ENCODE results near the gene LSS.
"Not testable (repeated sequence)": the region's sequence is repeated elsewhere in the genome, so short reads cannot be mapped to it uniquely, and the experiment has no call there.

LSS gene

GRCh38 chr21:46245213-46245915 is 16.8 kb upstream of the LSS start:
- no peak for DNase-seq (ENCODE audit: low read depth in 2 of 2)

GRCh38 chr21:46244602-46245001 is 16.0 kb upstream of the LSS start:
- no peak for DNase-seq (ENCODE audit: low read depth in 2 of 2)

- DNase-seq (ENCODE audit: low read depth in 2 of 2), result no peak
Observed at GRCh38 chr21:46243960-46244361, 15.4 kb upstream of the LSS start.

GRCh38 chr21:46243325-46243724 is 14.8 kb upstream of the LSS start:
- no peak for DNase-seq (ENCODE audit: low read depth in 2 of 2)

- DNase-seq (ENCODE audit: low read depth in 2 of 2), result not testable (repeated sequence)
Observed at GRCh38 chr21:46241577-46241976, 13.0 kb upstream of the LSS start.

- DNase-seq (ENCODE audit: low read depth in 2 of 2), result no peak
Observed at GRCh38 chr21:46239817-46240325, 11.3 kb upstream of the LSS start.

- DNase-seq (ENCODE audit: low read depth in 2 of 2), result no peak
Observed at GRCh38 chr21:46237474-46237873, 8.9 kb upstream of the LSS start.

- DNase-seq (ENCODE audit: low read depth in 2 of 2), result no peak
Observed at GRCh38 chr21:46234436-46234950, 5.9 kb upstream of the LSS start.

GRCh38 chr21:46229923-46230260 is 1.3 kb upstream of the LSS start:
- no peak for DNase-seq (ENCODE audit: low read depth in 2 of 2)

- DNase-seq (ENCODE audit: low read depth in 2 of 2), result no peak
Observed at GRCh38 chr21:46229133-46229922, 754 bp upstream of the LSS start.

GRCh38 chr21:46227811-46228344 is 696 bp downstream of the LSS start:
- no peak for DNase-seq (ENCODE audit: low read depth in 2 of 2)

- DNase-seq (ENCODE audit: low read depth in 2 of 2), result no peak
Observed at GRCh38 chr21:46226920-46227599, 1.5 kb downstream of the LSS start.

GRCh38 chr21:46226146-46226545 is 2.4 kb downstream of the LSS start:
- no peak for DNase-seq (ENCODE audit: low read depth in 2 of 2)

- DNase-seq (ENCODE audit: low read depth in 2 of 2), result not testable (repeated sequence)
Observed at GRCh38 chr21:46223661-46224060, 4.9 kb downstream of the LSS start.

- DNase-seq (ENCODE audit: low read depth in 2 of 2), result no peak
Observed at GRCh38 chr21:46223217-46223616, 5.4 kb downstream of the LSS start.

- DNase-seq (ENCODE audit: low read depth in 2 of 2), result no peak
Observed at GRCh38 chr21:46222436-46223116, 6.0 kb downstream of the LSS start.

GRCh38 chr21:46221664-46222435 is 6.7 kb downstream of the LSS start:
- no peak for DNase-seq (ENCODE audit: low read depth in 2 of 2)

GRCh38 chr21:46220847-46221246 is 7.7 kb downstream of the LSS start:
- DNase-seq (ENCODE audit: low read depth in 2 of 2), result no peak

- no peak for DNase-seq (ENCODE audit: low read depth in 2 of 2)
Observed at GRCh38 chr21:46220275-46220810, 8.2 kb downstream of the LSS start.

GRCh38 chr21:46219591-46220239 is 8.9 kb downstream of the LSS start:
- DNase-seq (ENCODE audit: low read depth in 2 of 2), result no peak

Measured in activated CD4-positive, alpha-beta T cell treated with anti-CD3 and anti-CD28 coated beads for 24 hours (primary cell).